ENCODE results near the gene CPE. TPM values are rescaled to one million over a fixed set of nuclear protein-coding genes. Genes with fewer than 3 reads are reported as not detected.

CPE gene
- total RNA-seq, 2 donors from 2014 or later = 71.6 to 108 TPM

DNA sequence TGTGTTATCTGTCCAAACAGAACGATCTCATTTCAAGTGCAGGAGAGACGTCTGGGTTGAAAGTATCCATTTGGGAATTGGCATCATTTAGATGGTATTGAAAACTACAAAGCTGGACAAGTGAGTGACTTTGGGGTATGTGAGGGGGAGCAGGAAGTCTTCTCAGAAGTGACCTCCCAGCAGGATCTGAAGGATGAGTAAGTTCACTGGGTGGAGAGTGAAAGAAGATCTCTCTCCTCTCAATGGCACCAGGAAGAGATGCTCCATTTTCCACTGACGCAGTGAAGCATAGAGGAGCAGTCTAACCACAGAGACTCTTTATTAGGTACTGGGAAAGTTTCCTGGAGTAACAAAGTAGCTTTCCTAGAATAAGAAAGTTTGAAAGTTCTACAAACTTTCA lies 161.0 kb downstream of the CPE start:
- ATAC-seq (no peak), DNase-seq (no peak)
- no peak overlapping the region for H3K4me3 ChIP-seq
- H3K4me1 ChIP-seq = no peaks in the 10 kb centered on the region
- intact Hi-C loops (cut with DNase I) = loop anchor here (5.0 kb wide), 1 partner anchor 558 kb away; no protein-coding TSS in a partner anchor
- H3K36me3 ChIP-seq (replicated peaks in 1 of 2; ENCODE audit: insufficient read depth in 1 of 2, low read depth in 2 of 2) = no peaks in the 10 kb centered on the region
- no peak overlapping the region for H3K27ac ChIP-seq
- 72 to 79% methylated on average over 3 of the region's 3 CpGs for WGBS, 2 donors
- H3K9me3 ChIP-seq = no peaks in the 10 kb centered on the region
- no peak for TF ChIP-seq POLR2A (IDR thresholded peaks at IDR 0.05)
- TF ChIP-seq, protein P1, sequence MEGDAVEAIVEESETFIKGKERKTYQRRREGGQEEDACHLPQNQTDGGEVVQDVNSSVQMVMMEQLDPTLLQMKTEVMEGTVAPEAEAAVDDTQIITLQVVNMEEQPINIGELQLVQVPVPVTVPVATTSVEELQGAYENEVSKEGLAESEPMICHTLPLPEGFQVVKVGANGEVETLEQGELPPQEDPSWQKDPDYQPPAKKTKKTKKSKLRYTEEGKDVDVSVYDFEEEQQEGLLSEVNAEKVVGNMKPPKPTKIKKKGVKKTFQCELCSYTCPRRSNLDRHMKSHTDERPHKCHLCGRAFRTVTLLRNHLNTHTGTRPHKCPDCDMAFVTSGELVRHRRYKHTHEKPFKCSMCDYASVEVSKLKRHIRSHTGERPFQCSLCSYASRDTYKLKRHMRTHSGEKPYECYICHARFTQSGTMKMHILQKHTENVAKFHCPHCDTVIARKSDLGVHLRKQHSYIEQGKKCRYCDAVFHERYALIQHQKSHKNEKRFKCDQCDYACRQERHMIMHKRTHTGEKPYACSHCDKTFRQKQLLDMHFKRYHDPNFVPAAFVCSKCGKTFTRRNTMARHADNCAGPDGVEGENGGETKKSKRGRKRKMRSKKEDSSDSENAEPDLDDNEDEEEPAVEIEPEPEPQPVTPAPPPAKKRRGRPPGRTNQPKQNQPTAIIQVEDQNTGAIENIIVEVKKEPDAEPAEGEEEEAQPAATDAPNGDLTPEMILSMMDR (IDR thresholded peaks at IDR 0.05) = no peak
- H3K27me3 ChIP-seq = no peaks in the 10 kb centered on the region

DNA sequence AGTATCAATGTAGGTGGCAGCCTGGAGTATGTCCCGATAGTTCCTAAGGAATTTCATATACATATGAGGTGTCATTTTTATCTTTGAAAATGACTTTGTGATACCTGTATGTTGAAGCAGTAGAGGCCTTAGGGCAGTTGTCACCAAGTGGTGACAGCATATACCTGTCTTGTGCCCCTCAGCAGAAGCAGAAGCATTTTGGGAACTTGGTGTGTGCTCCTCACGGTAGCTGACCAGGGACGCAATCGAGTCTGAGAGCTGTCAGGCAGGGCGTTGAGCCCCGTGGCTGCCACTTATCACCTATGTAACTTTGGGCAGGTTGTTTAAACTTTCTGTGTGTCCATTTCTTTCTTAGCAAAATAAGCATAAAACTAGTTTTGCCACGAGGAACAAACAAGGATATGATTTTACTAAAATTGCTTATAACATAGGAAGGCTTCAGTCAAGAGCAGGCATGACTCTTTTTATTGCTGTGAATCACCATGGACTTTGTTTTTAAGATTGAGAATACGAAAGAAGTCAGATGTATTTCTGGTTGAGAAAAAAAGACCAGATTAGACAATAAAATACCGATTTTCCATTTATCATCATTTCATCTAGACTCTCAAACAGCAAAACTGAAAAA lies 161.5 kb downstream of the CPE start:
- H3K4me3 ChIP-seq = no peak overlapping the region
- H3K36me3 ChIP-seq (replicated peaks in 1 of 2; ENCODE audit: insufficient read depth in 1 of 2, low read depth in 2 of 2) = no peaks in the 10 kb centered on the region
- no peaks in the 10 kb centered on the region for H3K9me3 ChIP-seq
- WGBS, 2 donors = 46 to 49% methylated on average over 9 of the region's 9 CpGs
- no peaks in the 10 kb centered on the region for H3K4me1 ChIP-seq
- intact Hi-C loops (cut with DNase I) = no loop called here
- H3K27ac ChIP-seq = no peak overlapping the region
- DNase-seq (no peak), ATAC-seq (no peak)
- TF ChIP-seq POLR2A (IDR thresholded peaks at IDR 0.05) = no peak
- TF ChIP-seq, protein P1 (IDR thresholded peaks at IDR 0.05) = no peak
- H3K27me3 ChIP-seq = no peaks in the 10 kb centered on the region

DNA sequence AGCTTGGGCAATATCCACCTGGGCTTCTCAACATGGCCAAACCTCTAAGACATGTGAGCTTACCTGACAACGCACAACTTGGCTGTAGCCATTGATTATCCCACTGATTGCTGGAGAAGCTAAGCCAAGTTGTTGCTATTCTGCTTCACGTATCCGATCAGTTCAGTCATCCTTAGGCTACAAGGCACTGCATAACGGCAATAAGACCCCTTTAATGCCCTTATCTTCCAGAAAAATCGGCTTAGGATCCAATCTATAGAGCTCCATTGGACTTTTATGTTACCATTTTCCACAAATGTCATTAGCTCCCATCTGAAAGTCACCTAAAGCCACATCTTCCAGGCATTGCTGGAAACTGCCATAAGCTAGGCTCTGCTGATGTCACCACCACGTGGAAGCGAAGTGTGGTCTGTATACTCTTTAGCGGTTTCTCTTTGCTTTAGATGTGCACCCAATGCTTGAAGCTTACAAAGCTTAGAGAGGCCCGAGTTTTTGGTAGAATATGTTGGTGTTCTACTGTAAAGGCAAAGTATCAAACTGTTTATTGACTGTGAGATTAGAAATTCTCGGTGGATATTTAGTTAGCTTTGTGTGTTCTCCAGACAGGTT lies 163.1 kb downstream of the CPE start:
- Histone ChIP-seq H3K4me3 (no peak overlapping the region), H3K27me3 (no peaks in the 10 kb centered on the region), H3K4me1 (no peaks in the 10 kb centered on the region), H3K36me3 (replicated peaks in 1 of 2; ENCODE audit: insufficient read depth in 1 of 2, low read depth in 2 of 2) (no peaks in the 10 kb centered on the region), H3K27ac (no peak overlapping the region), H3K9me3 (no peaks in the 10 kb centered on the region)
- intact Hi-C loops (cut with DNase I) = no loop called here
- DNase-seq (no peak), ATAC-seq (no peak)
- TF ChIP-seq POLR2A (IDR thresholded peaks at IDR 0.05) = no peak
- TF ChIP-seq, protein P1 (IDR thresholded peaks at IDR 0.05) = no peak
- 83 to 85% methylated on average over 10 of the region's 10 CpGs for WGBS, 2 donors

DNA sequence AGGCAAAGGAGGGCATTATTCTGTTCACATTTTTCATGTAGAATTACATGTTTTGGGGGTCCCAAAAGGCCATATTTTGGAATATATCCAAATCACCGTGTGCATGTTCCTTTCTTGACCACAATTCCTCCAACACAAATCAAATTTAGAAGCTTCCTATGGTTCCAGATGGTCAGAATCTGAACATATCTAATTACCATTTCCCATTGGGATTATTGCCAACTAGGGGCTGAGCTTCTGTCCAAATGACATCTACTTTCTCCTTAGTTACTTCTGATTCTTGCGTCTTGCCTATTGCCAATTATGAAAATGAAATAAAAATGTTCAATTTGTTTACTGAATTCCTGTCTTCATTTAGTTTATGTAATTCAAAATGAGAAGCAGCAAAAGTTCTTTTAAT lies 163.7 kb downstream of the CPE start:
- DNase-seq (no peak), ATAC-seq (no peak)
- H3K9me3 ChIP-seq = no peaks in the 10 kb centered on the region
- H3K27me3 ChIP-seq = no peaks in the 10 kb centered on the region
- H3K27ac ChIP-seq = no peak overlapping the region
- H3K4me1 ChIP-seq = no peaks in the 10 kb centered on the region
- H3K4me3 ChIP-seq = no peak overlapping the region
- 52 to 61% methylated on average over 2 of the region's 2 CpGs for WGBS, 2 donors
- intact Hi-C loops (cut with DNase I) = no loop called here
- no peaks in the 10 kb centered on the region for H3K36me3 ChIP-seq (replicated peaks in 1 of 2; ENCODE audit: insufficient read depth in 1 of 2, low read depth in 2 of 2)
- TF ChIP-seq, protein P1 (IDR thresholded peaks at IDR 0.05) = no peak
- TF ChIP-seq POLR2A (IDR thresholded peaks at IDR 0.05) = no peak

MicroRNA genes within 50 kb of the gene (microRNA counts, 767-probe panel; counts per million panel counts)
- microRNA hsa-miR-578 = 0 to 736 counts per million in 2 donors

Small RNA genes lying within 50 kb of the gene (microRNA-seq; reads per million reads assigned to microRNA genes)
- gene MIR578 (ENCODE audit: borderline number of aligned reads in 2 of 2, borderline replicate concordance in 2 of 2) = 0 reads per million in 2 donors

Small RNA genes lying within 50 kb of the gene (small RNA-seq; reads per million reads assigned to genes)
- not detected for gene MIR578
- gene SCGB1D5P = not detected

Other genes with a start within 250 kb of the CPE start
- 10 to 100 TPM in 1 of 2 donors, 1 to 10 TPM in 1; 9.1 to 17.1 TPM for gene KLHL2, start 171.4 kb upstream of the CPE start, total RNA-seq
- gene MSMO1, start 51.3 kb upstream of the CPE start, total RNA-seq = 10 to 100 TPM; 16.1 to 22.1 TPM

All from body of pancreas (tissue), 4 donors.